ENCODE data around the gene CAMKK1. TPM values are rescaled to one million over a fixed set of nuclear protein-coding genes. Genes with fewer than 3 reads are reported as not detected.

CAMKK1 gene
- total and polyA plus RNA-seq, 9 of the 15 experiments (the other 6 are each of a cell fraction or from before 2014, with no cell fraction given) = 0.34 to 7.5 (median 4.9) TPM

- Histone ChIP-seq H3K4me2 (ENCODE audit: insufficient read depth, low read length) (no peak overlapping the region), H3K79me2 (ENCODE audit: control insufficient read depth, insufficient read depth, low read length) (no peaks in the 10 kb centered on the region), H3K4me1 (replicated peaks in 1 of 2; ENCODE audit: control insufficient read depth in 2 of 2, insufficient read depth in 2 of 2, low read length in 2 of 2) (no peaks in the 10 kb centered on the region), H3K9me1 (ENCODE audit: control insufficient read depth, insufficient read depth, low read length) (no peaks in the 10 kb centered on the region), H3K9me3 (replicated peaks; ENCODE audit: control insufficient read depth, insufficient read depth, low read depth, low read length) (no peaks in the 10 kb centered on the region), H3K36me3 (ENCODE audit: control insufficient read depth, insufficient read depth, low read length) (peaks cover 58% of the 10 kb centered on the region), H2AFZ (ENCODE audit: low read depth, low read length) (no peak overlapping the region), H4K20me1 (replicated peaks; ENCODE audit: control insufficient read depth, insufficient read depth, low read length) (no peaks in the 10 kb centered on the region), H3K27ac (ENCODE audit: extremely low read depth, low read depth, low read length) (no peak overlapping the region), H3K9ac (ENCODE audit: insufficient read depth in 1 of 2, low read depth in 2 of 2, low read length in 2 of 2) (no peak overlapping the region), H3K4me3 (no peak overlapping the region), H3K27me3 (ENCODE audit: control insufficient read depth in 2 of 2, insufficient read depth in 2 of 2, low read length in 2 of 2) (no peaks in the 10 kb centered on the region)
- ChIA-PET CTCF (ENCODE audit: low intra/inter-chr PET ratio) (interaction anchor here (1.0 kb wide), 1 partner anchor 146 kb away, joined by 3 read pairs; no protein-coding TSS in a partner anchor), POLR2A (interaction anchor here (0.6 kb wide), 1 partner anchor 206 kb away, joined by 3 read pairs; no protein-coding TSS in a partner anchor)
- DNase-seq (ENCODE audit: extremely low read depth in 1 of 4, low spot score in 3 of 4) (no peak), FAIRE-seq (no peak), ATAC-seq (no peak)
- no TSS peak for BruUV-seq (replicated peaks)
- in situ Hi-C loops (cut with MboI) = no loop called here
- WGBS (ENCODE audit: insufficient coverage, low coverage, missing lambda C conversion rate) = 85% methylated on average over 7 of the region's 7 CpGs
- intact Hi-C loops (cut with micrococcal nuclease) = no loop called here
- TF ChIP-seq NR1H2 (CRISPR knock-in tag; IDR thresholded peaks at IDR 0.05) (no peak), MCM2 (IDR thresholded peaks at IDR 0.05; ENCODE audit: low read depth) (no peak), FOXP1 (CRISPR knock-in tag; IDR thresholded peaks at IDR 0.05) (no peak), CBFA2T2 (conservative IDR thresholded peaks at IDR 0.05) (no peak), STAT5B (CRISPR knock-in tag; IDR thresholded peaks at IDR 0.05) (no peak), MAFF (IDR thresholded peaks at IDR 0.05; ENCODE audit: low read length) (no peak), MLLT1 (IDR thresholded peaks at IDR 0.05) (no peak), ZKSCAN3 (CRISPR knock-in tag; IDR thresholded peaks at IDR 0.05) (no peak), CHD7 (IDR thresholded peaks at IDR 0.05; ENCODE audit: low read depth, low read length) (no peak), ZSCAN32 (CRISPR knock-in tag; IDR thresholded peaks at IDR 0.05) (no peak), STAT5A (IDR thresholded peaks at IDR 0.05; ENCODE audit: borderline replicate concordance, low read length) (no peak)
These were observed 64.6 kb downstream of the CAMKK1 start for GRCh38 chr17:3828151-3828851.
